Stimulated activated CD4-positive, alpha-beta T cell treated with anti-CD3 and anti-CD28 coated beads, Interleukin-4, amount 100 ng/mL, for 1 hour (primary cell): ENCODE results near the gene APRT.
"Not testable (repeated sequence)": the region's sequence is repeated elsewhere in the genome, so short reads cannot be mapped to it uniquely, and the experiment has no call there.

Source experiments
- DNase-seq: peaks from one replicate; pipeline ENCODE4 v3.0.0-alpha.2; 2020

The APRT gene

GRCh38 chr16:88806491-88807111, 5.1 kb downstream of the APRT start:
- DNase-seq = no peak

DNA sequence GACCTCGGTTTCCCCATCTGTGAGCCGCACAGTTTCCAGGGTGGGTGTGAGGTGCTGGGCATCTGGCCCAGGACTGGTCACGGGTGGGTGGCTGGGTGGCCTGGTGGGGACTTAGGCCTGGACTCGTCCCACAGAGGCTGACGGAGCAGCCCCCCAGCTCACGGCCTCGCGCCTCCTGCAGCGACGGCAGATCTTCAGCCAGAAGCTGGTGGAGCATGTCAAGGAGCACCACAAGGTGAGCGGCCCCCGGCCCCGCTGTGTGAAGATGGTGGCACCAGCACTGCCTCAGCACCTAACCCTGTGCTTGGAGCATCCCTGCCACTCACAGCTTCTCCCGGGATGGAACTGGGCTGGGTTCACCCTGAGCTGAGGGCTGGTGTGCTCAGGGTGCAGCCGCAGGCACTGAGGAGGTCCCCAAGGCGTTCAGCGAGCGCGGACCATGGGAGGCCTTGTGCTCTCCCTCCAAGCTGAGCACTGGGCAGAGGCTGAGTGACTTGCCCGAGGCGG, 5.8 kb downstream of the APRT start:
- no peak for DNase-seq

DNA sequence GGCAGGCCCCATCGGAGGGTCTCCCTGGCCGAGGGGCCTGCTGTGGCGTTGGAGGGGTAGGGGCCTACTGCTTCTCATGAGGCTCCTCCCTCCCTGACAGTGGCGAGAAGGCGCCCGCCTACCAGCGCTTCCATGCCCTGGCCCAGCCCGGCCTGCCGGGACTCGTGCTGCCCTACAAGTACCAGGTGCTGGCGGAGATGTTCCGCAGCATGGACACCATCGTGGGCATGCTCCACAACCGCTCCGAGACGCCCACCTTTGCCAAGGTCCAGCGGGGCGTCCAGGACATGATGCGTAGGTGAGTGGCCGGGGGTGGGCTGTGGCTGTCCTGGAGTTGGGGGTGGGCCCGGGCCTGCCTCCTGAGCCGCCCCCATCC, 6.4 kb downstream of the APRT start:
- DNase-seq = no peak

DNA sequence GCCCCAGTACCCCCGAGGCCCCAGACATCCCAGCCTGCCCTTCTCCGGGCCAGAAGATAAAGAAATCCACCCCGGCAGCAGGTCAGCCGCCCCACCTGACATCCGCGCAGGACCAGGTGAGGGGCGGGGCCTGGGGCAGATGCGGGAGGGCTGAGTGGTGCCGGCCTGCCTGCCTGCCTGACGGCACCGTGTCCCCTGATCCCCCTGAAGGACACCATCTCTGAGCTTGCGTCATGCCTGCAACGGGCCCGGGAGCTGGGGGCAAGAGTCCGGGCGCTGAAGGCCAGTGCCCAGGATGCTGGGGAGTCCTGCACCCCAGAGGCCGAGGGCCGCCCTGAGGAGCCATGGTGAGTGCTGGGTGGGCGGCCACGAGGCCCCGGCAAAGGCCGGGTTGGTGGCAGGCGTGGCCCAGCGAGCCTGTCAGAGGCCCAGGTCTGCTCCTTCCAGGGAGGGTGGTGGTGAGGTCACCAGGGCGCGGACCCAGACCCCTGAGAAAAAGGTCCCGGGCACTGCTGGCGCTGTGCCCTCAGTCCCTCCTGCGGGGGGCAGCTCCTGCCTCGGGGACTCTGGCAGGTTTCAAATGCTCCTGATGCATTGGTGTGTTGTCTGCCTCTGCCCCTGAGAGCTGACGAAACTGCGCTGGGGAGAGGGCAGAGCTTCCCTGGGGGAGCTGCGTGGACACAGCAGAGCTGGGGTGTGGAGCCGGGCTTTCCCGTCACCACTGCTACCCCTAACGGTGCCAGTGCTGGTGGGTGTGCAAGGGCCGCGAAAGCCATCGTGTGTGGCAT, 7.0 kb downstream of the APRT start:
- DNase-seq = peak; percentile 38

GRCh38 chr16:88804173-88804551, 7.6 kb downstream of the APRT start:
- DNase-seq = no peak

DNA sequence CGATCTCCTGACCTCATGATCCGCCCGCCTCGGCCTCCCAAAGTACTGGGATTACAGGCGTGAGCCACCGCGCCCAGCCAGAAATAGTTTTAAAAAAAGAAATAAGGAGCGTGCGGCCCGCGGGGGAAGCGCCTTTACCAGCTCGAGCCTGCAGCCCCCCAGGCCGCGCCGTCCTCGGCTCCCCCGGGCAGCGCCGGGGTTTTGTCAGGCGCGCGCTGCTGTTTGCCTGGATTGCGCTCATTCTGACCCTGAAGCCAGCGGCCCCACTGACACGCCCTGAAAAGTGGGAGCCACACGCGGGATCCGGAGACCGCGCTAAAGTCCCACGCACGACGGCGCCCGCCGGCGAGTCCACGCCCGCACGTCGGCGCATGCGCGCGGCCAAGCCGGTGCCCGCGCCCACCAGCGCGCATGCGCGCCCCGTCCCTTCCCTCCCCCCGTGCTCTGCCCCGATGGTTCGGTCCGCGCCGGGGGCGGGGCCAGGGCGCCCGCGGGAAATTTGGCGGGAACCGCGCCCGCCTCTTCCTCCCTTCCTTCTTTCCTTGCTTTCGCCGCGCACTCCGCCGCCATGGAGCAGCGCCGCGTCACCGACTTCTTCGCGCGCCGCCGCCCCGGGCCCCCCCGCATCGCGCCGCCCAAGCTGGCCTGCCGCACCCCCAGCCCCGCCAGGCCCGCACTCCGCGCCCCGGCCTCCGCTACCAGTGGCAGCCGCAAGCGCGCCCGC, 8.3 kb downstream of the APRT start, which contains the start of gene CDT1:
Gene CDT1, plus strand, starts transcription at position 526 of the 724 bp plus-strand sequence. Its CDS starts 43 bp downstream, at position 569.
- DNase-seq = peak; percentile 85

- no peak for DNase-seq
These were observed 11.5 kb downstream of the APRT start for GRCh38 chr16:88800277-88800592.

DNA sequence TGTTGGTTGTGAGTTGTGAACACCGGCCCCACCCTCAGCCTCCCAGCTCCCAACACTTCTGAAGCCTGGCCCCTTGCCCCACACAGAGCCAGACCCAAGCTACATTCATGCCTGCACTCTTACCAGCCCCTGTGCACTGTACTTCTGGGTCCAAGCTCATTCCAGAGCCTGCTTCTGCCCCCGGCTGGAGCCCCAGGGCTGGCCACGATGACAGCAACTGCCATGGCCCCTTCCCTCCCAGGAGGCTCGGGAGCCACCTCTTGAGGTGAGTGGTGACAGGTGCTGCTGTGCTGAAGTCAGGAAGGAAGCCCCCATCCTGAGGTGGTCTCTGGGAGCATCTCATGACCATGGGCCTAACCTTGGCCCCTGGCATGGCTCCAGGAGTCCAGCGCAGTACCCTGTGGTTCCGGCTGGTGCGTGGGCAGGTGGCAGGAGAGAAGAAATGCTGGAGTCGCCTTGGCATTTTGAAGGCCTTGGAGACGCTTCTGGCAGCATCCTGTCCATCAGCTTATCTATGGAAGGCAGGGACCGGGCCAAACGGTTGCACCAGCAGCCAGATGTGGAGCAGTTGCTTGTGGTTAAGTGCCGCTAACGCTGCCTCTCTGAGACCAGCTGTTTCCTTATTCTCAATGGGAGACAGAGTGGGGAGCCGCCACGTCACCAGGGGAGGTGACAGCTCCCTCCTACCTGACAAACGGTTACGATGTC, 12.0 kb downstream of the APRT start:
- DNase-seq = peak; percentile 29

DNA sequence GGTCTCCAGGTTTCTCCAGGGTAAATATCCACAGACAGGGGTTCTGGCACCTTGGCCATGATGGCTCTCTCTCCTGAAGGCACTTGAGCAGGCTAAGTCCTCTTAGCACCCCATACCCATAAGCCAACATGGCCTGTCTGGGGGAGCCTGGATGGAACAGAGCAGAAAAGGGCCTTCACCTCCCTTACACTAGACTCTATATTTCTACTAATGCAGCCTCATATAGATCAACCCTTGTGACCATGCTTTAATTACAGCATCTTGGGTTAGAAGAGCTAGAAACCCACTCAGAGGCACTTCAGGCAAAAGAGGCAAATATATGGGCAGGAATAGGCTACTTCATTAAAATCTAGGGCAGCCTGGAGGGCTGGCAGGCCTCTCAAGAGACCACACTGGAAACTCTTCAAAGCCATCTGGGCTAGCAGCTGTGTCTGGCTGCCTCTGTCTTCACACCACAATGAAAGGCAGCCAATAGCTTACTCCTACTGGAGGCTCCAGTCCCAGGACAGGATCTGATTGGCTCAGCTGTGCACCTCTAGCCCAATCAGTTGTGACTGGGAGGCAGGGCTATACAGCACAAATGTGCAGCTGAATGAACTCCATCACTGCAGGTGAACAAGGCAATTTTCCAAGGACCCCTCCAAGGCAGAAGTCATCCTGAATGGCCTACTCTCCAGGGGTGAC, 12.8 kb downstream of the APRT start:
- DNase-seq = no peak

DNA sequence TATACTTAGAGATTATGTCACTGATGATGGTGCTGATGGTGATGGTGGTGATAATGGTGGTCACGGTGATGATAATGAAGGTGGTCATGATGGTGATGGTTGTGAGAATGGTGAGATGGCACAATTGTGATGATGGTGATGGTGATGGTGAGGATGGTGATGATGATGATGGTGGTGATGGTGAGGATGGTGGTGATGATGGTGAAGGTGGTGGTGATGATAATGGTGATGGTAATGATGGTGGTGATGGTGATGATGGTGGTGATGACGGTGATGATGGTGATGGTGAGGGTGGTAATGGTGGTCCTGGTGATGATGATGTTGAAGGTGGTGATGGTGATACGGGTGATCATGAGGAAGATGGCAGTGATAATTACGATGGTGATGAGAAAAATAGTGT, 13.7 kb downstream of the APRT start:
- no peak for DNase-seq

DNA sequence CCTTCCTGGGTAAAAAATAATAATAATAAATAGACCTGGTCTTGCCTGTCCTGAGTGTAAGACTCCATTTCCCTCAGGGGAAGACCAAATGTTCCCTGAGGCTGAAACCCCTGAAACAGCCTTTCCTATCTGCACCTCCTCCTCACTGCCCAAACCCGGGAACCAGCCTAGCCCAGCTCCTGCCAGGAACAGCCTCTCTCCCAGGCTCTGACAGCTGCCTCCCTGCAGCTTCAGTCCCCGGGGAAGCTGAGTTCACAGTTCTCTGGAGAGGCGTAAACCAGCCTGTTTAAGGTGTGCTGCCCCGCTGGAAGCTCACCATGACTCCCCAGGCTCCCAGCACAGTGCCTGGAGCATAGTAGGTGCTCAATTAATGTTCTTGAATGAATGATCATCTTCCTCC, 15.4 kb downstream of the APRT start:
- no peak for DNase-seq

DNA sequence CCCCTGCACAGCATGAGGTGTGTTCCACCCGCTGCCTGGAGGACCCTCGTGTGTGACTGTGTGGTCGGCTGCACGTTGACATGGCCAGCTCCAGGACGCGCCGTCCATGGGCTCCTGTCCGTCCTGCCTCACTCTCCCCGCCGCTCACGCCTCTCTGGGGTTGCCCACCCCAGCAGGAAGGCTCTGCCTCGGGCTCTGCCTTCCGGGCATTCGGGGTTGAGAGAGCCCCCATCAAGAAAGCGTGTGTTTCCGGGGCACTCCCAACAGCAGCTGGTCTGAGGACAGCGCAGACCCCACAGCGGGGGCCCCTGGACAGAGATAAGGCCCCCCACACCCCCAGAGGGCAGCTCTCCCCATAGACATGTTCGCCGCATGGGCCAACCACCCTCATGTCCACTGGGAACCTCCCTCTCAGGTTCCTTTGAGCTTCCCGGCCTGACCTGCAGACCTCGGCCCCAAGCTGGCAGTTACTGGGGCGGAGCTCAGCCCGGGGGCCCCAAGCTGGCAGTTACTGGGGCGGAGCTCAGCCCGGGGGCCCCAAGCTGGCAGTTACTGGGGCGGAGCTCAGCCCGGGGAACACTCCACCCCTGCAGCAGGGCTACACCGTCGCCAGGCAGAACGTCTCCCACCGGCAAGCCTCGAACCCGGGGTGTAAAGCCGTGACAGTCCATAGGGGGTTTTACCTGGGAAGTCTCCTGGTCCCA, 18.3 kb downstream of the APRT start:
- DNase-seq = no peak

- DNase-seq = no peak
These were observed 19.0 kb downstream of the APRT start for GRCh38 chr16:88792668-88793250.

- DNase-seq = no peak
These were observed 19.6 kb downstream of the APRT start for GRCh38 chr16:88792078-88792550.

DNA sequence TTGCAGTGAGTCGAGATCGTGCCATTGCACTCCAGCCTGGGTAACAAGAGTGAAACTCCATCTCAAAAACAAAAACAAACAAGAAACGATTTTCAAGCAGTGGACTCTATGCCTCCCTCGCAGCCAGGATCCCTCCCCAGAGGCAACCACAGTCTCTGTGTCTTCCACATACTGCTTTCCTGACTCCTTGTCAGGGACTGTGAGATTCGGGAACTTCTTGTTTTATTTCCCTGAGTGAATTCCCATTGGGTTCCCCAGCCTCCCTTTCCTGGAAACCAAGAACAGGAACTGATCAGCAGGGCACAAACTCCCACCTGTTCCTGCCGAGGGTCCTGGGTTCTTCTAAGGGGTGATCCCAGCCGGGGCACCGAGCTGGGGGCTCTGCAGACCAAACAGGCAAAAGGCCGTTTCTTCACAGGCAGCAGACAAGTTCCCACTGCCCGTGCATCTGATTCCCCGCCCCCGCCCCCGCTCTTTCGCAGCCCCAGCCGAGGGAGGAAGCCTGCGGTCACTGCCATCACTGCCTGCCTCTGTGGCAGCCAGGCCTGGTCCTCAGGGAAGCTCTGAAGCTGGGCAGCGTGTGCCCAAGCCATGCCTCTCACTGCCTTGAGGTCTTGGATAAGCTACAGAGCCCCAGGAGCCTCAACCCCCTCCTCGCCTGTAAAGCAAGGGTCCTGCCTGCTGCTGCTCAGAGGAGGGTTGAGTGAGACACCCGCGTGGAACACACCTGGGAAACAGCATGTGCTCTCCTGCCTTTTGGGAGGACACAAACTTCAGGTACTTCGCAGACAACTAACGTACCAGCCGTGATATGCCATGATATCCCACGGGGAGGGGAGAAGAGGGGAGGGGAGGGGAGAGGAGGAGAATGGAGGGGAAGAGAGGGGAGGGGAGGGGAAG, 21.2 kb downstream of the APRT start:
- peak; percentile 56 for DNase-seq

DNA sequence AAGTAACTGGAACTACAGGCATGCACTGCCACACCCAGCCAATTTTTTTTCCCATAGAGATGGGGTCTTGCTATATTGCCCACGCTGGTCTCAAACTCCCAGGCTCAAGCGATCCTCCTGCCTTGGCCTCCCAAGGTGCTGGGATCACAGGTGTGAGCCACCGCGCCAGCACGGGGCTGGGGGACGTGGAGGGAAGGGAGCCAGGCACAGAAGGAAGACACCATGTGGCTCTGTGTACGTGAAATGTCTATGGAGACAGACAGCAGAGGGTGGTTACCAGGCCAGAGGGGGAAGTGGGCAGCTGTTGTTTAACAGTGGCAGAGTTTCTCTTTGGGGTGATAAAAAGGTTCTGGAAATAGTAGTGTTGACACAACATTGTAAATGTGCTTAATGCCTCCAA, 22.1 kb downstream of the APRT start:
- no peak for DNase-seq

DNA sequence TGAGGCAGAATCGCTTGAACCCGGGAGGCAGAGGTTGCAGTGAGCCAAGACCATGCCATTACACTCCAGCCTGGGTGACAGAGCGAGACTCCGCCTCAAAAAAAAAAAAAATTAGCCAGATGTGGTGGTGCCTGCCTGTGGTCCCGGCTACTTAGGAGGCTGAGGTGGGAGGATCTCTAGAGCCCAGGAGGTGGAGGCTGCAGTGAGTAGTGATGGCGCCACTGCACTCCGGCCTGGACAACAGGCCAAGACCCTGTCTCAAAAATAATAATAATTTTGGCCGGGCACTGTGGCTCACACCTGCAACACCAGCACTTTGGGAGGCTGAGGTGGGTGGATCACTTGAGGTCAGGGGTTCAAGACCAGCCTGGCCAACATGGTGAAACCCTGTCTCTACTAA, 23.0 kb downstream of the APRT start:
- not testable (repeated sequence) for DNase-seq

DNA sequence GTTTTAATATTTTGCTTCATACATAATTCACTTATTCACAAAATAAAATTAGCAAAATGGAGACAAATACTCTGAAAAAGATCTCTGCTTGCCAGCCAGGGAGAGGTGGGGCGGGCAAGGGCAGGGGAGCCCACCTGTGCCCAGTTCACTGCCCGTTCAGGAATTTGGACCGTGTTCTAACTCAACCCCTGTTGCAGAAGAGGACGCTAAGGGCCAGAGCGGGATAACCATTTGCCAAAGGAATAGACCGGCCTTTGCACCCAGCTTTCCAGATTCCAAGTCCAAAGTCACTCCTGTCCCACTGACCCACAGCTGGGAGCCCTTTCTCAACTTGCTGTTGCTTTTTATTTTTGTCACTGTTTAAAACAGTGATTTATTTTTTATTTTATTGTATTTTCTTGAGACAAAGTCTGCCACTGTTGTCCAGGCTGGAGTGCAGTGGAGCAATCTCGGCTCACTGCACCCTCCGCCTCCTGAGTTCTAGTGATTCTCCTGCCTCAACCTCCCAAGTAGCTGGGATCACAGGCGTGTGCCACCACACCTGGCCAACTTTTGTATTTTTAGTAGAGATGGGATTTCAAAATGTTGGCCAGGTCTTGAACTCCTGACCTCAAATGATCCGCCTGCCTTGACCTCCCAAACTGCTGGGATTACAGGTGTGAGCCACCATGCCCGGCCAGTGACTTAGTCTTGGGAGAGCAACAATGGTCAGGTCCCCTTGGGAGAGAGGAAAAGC, 24.0 kb downstream of the APRT start:
- DNase-seq = no peak

GRCh38 chr16:88785106-88785924, 26.4 kb downstream of the APRT start, which contains the start of gene PIEZO1:
PIEZO1 (minus strand) TSS chr16:88785220; CDS start chr16:88784964, 256 bp downstream.
- DNase-seq = peak; percentile 83
